ENCODE data around the gene KDM4E. TPM values are rescaled to one million over a fixed set of nuclear protein-coding genes. Genes with fewer than 3 reads are reported as not detected.

Gene KDM4E
- polyA plus RNA-seq, 1 donor (not counting 4 experiments of a cell fraction or from before 2014, with no cell fraction given): not detected

DNA sequence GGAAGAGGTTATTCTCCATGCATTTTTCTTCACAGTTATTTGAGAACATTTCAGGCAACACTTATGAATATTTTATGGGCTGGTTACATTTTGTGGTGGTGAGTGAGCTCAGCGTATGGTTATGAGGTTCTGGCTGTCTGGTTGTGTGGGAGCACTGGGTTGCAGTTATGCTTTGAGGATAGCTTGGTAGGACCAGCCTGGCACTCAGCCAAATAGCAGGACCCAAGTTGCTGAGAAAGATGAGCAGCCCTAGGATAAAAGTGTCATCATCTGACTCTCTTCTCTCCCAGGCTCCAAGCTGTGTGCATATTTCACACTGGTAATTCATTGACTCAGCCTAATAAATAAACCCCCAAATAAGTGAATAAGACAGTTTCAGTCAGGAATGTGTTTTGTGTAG is 33.6 kb downstream of the KDM4E start:
- FAIRE-seq: no peak

DNA sequence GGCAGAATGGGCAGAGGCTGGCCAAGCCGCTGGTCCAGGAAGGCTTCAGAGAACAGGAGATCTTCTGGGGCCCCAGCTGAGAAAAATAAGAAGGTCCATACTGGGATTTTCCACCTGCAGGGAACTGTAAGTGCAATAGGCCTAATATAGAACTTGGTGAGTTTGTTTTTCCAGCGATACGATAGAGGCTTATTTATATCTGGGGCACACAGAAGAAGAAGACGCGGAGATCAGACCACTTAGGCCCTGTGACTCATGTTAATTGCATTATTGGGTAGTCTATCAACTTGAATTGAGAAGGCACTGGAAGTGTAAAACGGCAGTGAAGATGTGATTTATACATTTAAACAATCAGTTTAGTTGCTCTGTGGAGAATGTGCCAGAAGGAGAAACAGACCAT is 34.0 kb downstream of the KDM4E start:
- no peaks in the 10 kb centered on the region for H3K9me1 ChIP-seq (ENCODE audit: control insufficient read depth, extremely low read depth, insufficient read depth, low read length)
- no peak overlapping the region for H3K4me2 ChIP-seq (ENCODE audit: control insufficient read depth, extremely low read depth, insufficient read depth, low read depth, low read length)
- no peaks in the 10 kb centered on the region for H3K36me3 ChIP-seq (ENCODE audit: control insufficient read depth in 2 of 2, extremely low read depth in 1 of 2, insufficient read depth in 2 of 2, low read length in 2 of 2)
- H3K9ac ChIP-seq (ENCODE audit: control insufficient read depth, extremely low read depth, insufficient read depth, low read length): no peak overlapping the region
- H3K4me3 ChIP-seq (ENCODE audit: control insufficient read depth in 2 of 3, extremely low read depth in 1 of 3, insufficient read depth in 2 of 3, low read depth in 1 of 3, low read length in 3 of 3): no peak overlapping the region
- no peaks in the 10 kb centered on the region for H3K9me3 ChIP-seq (ENCODE audit: control insufficient read depth, low read depth, low read length)
- TF ChIP-seq EZH2 (IDR thresholded peaks at IDR 0.05; ENCODE audit: low read length): no peak
- TF ChIP-seq, protein P1, sequence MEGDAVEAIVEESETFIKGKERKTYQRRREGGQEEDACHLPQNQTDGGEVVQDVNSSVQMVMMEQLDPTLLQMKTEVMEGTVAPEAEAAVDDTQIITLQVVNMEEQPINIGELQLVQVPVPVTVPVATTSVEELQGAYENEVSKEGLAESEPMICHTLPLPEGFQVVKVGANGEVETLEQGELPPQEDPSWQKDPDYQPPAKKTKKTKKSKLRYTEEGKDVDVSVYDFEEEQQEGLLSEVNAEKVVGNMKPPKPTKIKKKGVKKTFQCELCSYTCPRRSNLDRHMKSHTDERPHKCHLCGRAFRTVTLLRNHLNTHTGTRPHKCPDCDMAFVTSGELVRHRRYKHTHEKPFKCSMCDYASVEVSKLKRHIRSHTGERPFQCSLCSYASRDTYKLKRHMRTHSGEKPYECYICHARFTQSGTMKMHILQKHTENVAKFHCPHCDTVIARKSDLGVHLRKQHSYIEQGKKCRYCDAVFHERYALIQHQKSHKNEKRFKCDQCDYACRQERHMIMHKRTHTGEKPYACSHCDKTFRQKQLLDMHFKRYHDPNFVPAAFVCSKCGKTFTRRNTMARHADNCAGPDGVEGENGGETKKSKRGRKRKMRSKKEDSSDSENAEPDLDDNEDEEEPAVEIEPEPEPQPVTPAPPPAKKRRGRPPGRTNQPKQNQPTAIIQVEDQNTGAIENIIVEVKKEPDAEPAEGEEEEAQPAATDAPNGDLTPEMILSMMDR (optimal IDR thresholded peaks at IDR 0.05 in 1 of 3, IDR thresholded peaks at IDR 0.05 in 1 of 3, conservative IDR thresholded peaks at IDR 0.05 in 1 of 3; ENCODE audit: extremely low read depth in 1 of 3, insufficient read depth in 2 of 3, low read length in 3 of 3): no peak
- no peaks in the 10 kb centered on the region for H3K4me1 ChIP-seq (ENCODE audit: control insufficient read depth, extremely low read depth, insufficient read depth, low read length)
- dilution Hi-C loops (cut with MboI; ENCODE audit: extremely low pct_ligation_motif_present, low sequenced_read_pairs): no loop called here
- DNase-seq (ENCODE audit: low read depth, low spot score): no peak
- no peak overlapping the region for H2AFZ ChIP-seq (ENCODE audit: control insufficient read depth, low read length)
- no peak for FAIRE-seq
- no peaks in the 10 kb centered on the region for H3K79me2 ChIP-seq (ENCODE audit: control insufficient read depth, insufficient read depth, low read length)
- H3K27me3 ChIP-seq (ENCODE audit: control insufficient read depth, extremely low read depth, insufficient read depth, low read length): peaks cover 1% of the 10 kb centered on the region
- H3K27ac ChIP-seq (ENCODE audit: control insufficient read depth, insufficient read depth, low read length): no peak overlapping the region
- H4K20me1 ChIP-seq (ENCODE audit: control insufficient read depth, extremely low read depth, insufficient read depth, low read length): no peaks in the 10 kb centered on the region

More for the DNA sequence above, 33.6 kb downstream of the KDM4E start:
- H3K36me3 ChIP-seq (ENCODE audit: control insufficient read depth in 2 of 2, extremely low read depth in 1 of 2, insufficient read depth in 2 of 2, low read length in 2 of 2): no peaks in the 10 kb centered on the region
- H3K9ac ChIP-seq (ENCODE audit: control insufficient read depth, extremely low read depth, insufficient read depth, low read length): no peak overlapping the region
- no peak overlapping the region for H3K4me3 ChIP-seq (ENCODE audit: control insufficient read depth in 2 of 3, extremely low read depth in 1 of 3, insufficient read depth in 2 of 3, low read depth in 1 of 3, low read length in 3 of 3)
- H3K4me2 ChIP-seq (ENCODE audit: control insufficient read depth, extremely low read depth, insufficient read depth, low read depth, low read length): no peak overlapping the region
- H4K20me1 ChIP-seq (ENCODE audit: control insufficient read depth, extremely low read depth, insufficient read depth, low read length): no peaks in the 10 kb centered on the region
- H3K9me3 ChIP-seq (ENCODE audit: control insufficient read depth, low read depth, low read length): no peaks in the 10 kb centered on the region
- peaks cover 6% of the 10 kb centered on the region for H3K27me3 ChIP-seq (ENCODE audit: control insufficient read depth, extremely low read depth, insufficient read depth, low read length)
- dilution Hi-C loops (cut with MboI; ENCODE audit: extremely low pct_ligation_motif_present, low sequenced_read_pairs): no loop called here
- H3K27ac ChIP-seq (ENCODE audit: control insufficient read depth, insufficient read depth, low read length): no peak overlapping the region
- DNase-seq (ENCODE audit: low read depth, low spot score): no peak
- H3K9me1 ChIP-seq (ENCODE audit: control insufficient read depth, extremely low read depth, insufficient read depth, low read length): no peaks in the 10 kb centered on the region
- H2AFZ ChIP-seq (ENCODE audit: control insufficient read depth, low read length): no peak overlapping the region
- H3K4me1 ChIP-seq (ENCODE audit: control insufficient read depth, extremely low read depth, insufficient read depth, low read length): no peaks in the 10 kb centered on the region
- H3K79me2 ChIP-seq (ENCODE audit: control insufficient read depth, insufficient read depth, low read length): no peaks in the 10 kb centered on the region
- TF ChIP-seq EZH2 (IDR thresholded peaks at IDR 0.05; ENCODE audit: low read length): no peak
- TF ChIP-seq, protein P1 (optimal IDR thresholded peaks at IDR 0.05 in 1 of 3, IDR thresholded peaks at IDR 0.05 in 1 of 3, conservative IDR thresholded peaks at IDR 0.05 in 1 of 3; ENCODE audit: extremely low read depth in 1 of 3, insufficient read depth in 2 of 3, low read length in 3 of 3): no peak
